HEK293 (cell line): Measurements from ENCODE around the gene BAD.

Experiments used
- ATF2 ChIP-seq: fragments of 450-650 bp; formaldehyde crosslinking; IDR thresholded peaks from 2 replicates; pipeline ENCODE4 v1.5.1; 2016; ENCODE audit warnings: missing biosample characterization, missing genetic modification characterization, low read depth
- BCL11B ChIP-seq: fragments of 450-650 bp; formaldehyde crosslinking; IDR thresholded peaks from 2 replicates; pipeline ENCODE4 v1.5.1; 2016; ENCODE audit warnings: low read depth, missing biosample characterization, missing genetic modification characterization
- CTCF ChIP-seq: fragments of 450-650 bp; formaldehyde crosslinking; IDR thresholded peaks from 2 replicates; pipeline ENCODE4 v1.5.1; 2016; ENCODE audit warnings: missing biosample characterization, missing genetic modification characterization
- SETDB1 ChIP-seq: IDR thresholded peaks from one replicate; pipeline ENCODE4 v1.6.1; 2017; ENCODE audit warnings: mild to moderate bottlenecking, low read length, moderate library complexity, mixed read lengths; ENCODE audit not compliant: insufficient read length
- YY1 ChIP-seq: fragments of 450-650 bp; formaldehyde crosslinking; IDR thresholded peaks from 2 replicates; pipeline ENCODE4 v1.5.1; 2018; ENCODE audit warnings: missing biosample characterization, missing genetic modification characterization
- ZBTB20 ChIP-seq: fragments of 450-650 bp; formaldehyde crosslinking; IDR thresholded peaks from 2 replicates; pipeline ENCODE4 v1.5.1; 2016; ENCODE audit warnings: missing biosample characterization, missing genetic modification characterization
- ZNF174 ChIP-seq: fragments of 450-650 bp; formaldehyde crosslinking; IDR thresholded peaks from 2 replicates; pipeline ENCODE4 v1.5.0; 2017; ENCODE audit warnings: missing biosample characterization, mild to moderate bottlenecking, missing genetic modification characterization
- ZNF394 ChIP-seq: fragments of 450-650 bp; formaldehyde crosslinking; IDR thresholded peaks from 2 replicates; pipeline ENCODE4 v1.5.1; 2016; ENCODE audit warnings: missing biosample characterization, missing genetic modification characterization, mild to moderate bottlenecking, moderate library complexity, borderline replicate concordance
- ZNF530 ChIP-seq: fragments of 450-650 bp; formaldehyde crosslinking; IDR thresholded peaks from 2 replicates; pipeline ENCODE4 v1.5.1; 2016; ENCODE audit warnings: low read depth, missing biosample characterization, missing genetic modification characterization
- ZNF585B ChIP-seq: fragments of 450-650 bp; formaldehyde crosslinking; IDR thresholded peaks from 2 replicates; pipeline ENCODE4 v1.5.1; 2016; ENCODE audit warnings: missing biosample characterization, missing genetic modification characterization
- ZNF670 ChIP-seq: fragments of 450-650 bp; formaldehyde crosslinking; IDR thresholded peaks from 2 replicates; pipeline ENCODE4 v1.5.1; 2016; ENCODE audit warnings: missing biosample characterization, missing genetic modification characterization, low read depth
- ZNF776 ChIP-seq: fragments of 450-650 bp; formaldehyde crosslinking; IDR thresholded peaks from 2 replicates; pipeline ENCODE4 v1.5.0; 2017; ENCODE audit warnings: missing biosample characterization, missing genetic modification characterization, borderline replicate concordance
- ZNF830 ChIP-seq: fragments of 450-650 bp; IDR thresholded peaks from 2 replicates; pipeline ENCODE4 v1.5.0; 2018; ENCODE audit warnings: missing biosample characterization, missing genetic modification characterization, low read depth, mild to moderate bottlenecking, moderate library complexity

GRCh38 chr11:64234647-64235379 is 49.7 kb downstream of the BAD start:
- TF ChIP-seq SETDB1 (no peak), ZNF776 (tag by site-specific recombination) (no peak), ZNF670 (tag by site-specific recombination) (no peak), ZNF394 (tag by site-specific recombination) (no peak), CTCF (tag by site-specific recombination) (no peak), ZNF530 (no peak), ZBTB20 (no peak; the same call in 1 of the 2 replicates), ZNF830 (tag by site-specific recombination) (no peak), BCL11B (tag by site-specific recombination) (no peak), YY1 (no peak), ZNF585B (tag by site-specific recombination) (no peak), ZNF174 (tag by site-specific recombination) (no peak), ATF2 (tag by site-specific recombination) (no peak)
